Mucosa of descending colon (tissue), 3 donors: ENCODE results near the gene TNFRSF25. TPM values are rescaled to one million over a fixed set of nuclear protein-coding genes. Genes with fewer than 3 reads are reported as not detected.

ENCODE experiments used
- ATAC-seq: fragments of 200-7000 bp; cut with Tn5 transposase; one replicate; pipeline ENCODE4 v1.9.1; 2020; ENCODE audit warnings: mild to moderate bottlenecking, moderate library complexity
- DNase-seq, 3 donors: peaks; one replicate each; pipeline ENCODE4 v3.0.0-alpha.2; 2020
- H3K36me3 ChIP-seq: fragments of 200-600 bp; one replicate; pipeline ENCODE4 v1.8.0; 2021; ENCODE audit warnings: low read depth, mild to moderate bottlenecking
- H3K4me1 ChIP-seq: fragments of 200-600 bp; one replicate; pipeline ENCODE4 v1.8.0; 2021; ENCODE audit warnings: low read depth, mild to moderate bottlenecking
- H3K4me3 ChIP-seq: fragments of 200-600 bp; one replicate; pipeline ENCODE4 v1.8.0; 2021; ENCODE audit warnings: mild to moderate bottlenecking
- H3K9me3 ChIP-seq: fragments of 200-600 bp; one replicate; pipeline ENCODE4 v1.8.0; 2021; ENCODE audit warnings: mild to moderate bottlenecking
- intact Hi-C, 2 donors: fragments of 100-400 bp; cut with DNase I in 1 of 2; cut with micrococcal nuclease in 1 of 2; formaldehyde crosslinking; loops; one replicate each; pipeline versions ENCODE4 v1.11.0 to v1.11.1; 2022; cut with DNase I, micrococcal nuclease
- total RNA-seq, 3 donors: library from RNA; stranded (reverse); fragmentation: NEBNext Ultra II Directional in 2 of 3; extraction: Animal tissue kit (Norgen Biotek cat#: 25700) in 2 of 3; gene quantifications; one replicate each; pipeline versions ENCODE4 v1.2.1 to v1.2.4, GENCODE V29; 2021 to 2023
- TF ChIP-seq, protein P1 (sequence below): fragments of 200-600 bp; IDR thresholded peaks from one replicate; pipeline ENCODE4 v1.8.0; 2022; ENCODE audit warnings: antibody characterized with exemption, mild to moderate bottlenecking
- donor health status: DM: no; HTN: no; CAD: no; lungs with moderate emphysema.
- donor health status: DM: no; HTN: no; CAD: no.
- donor health status: DM: no; HTN: yes; CAD: no.

Gene TNFRSF25
- total RNA-seq, 3 donors from 2014 or later: 18.3 to 45.1 (median 35.3) TPM

DNA sequence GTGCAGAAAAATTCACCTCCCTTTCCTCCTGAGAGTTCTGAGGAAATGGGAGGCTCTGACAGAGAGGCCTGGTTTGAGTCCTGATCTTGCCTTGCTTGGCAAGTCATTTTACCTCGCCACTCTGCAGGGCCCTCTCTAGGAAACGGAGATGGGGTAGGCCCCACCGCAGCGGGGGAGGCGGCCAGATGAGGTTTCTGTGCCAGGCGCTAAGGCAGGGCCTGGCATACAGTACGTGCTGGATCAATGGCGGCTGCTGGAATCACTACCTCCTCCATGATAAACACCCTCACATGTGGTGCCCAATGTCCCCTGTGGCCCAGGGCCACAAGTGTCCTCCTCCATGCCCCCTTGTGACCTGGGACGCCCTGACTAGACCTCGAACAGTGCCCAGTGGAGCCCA lies 26.0 kb upstream of the TNFRSF25 start:
- peaks cover 27% of the 10 kb centered on the region for H3K4me1 ChIP-seq
- no peak overlapping the region for H3K4me3 ChIP-seq
- DNase-seq (no peak), ATAC-seq (no peak)
- TF ChIP-seq, protein P1, sequence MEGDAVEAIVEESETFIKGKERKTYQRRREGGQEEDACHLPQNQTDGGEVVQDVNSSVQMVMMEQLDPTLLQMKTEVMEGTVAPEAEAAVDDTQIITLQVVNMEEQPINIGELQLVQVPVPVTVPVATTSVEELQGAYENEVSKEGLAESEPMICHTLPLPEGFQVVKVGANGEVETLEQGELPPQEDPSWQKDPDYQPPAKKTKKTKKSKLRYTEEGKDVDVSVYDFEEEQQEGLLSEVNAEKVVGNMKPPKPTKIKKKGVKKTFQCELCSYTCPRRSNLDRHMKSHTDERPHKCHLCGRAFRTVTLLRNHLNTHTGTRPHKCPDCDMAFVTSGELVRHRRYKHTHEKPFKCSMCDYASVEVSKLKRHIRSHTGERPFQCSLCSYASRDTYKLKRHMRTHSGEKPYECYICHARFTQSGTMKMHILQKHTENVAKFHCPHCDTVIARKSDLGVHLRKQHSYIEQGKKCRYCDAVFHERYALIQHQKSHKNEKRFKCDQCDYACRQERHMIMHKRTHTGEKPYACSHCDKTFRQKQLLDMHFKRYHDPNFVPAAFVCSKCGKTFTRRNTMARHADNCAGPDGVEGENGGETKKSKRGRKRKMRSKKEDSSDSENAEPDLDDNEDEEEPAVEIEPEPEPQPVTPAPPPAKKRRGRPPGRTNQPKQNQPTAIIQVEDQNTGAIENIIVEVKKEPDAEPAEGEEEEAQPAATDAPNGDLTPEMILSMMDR: no peak
- no peaks in the 10 kb centered on the region for H3K9me3 ChIP-seq
- no peaks in the 10 kb centered on the region for H3K36me3 ChIP-seq
- intact Hi-C loops: no loop called here

DNA sequence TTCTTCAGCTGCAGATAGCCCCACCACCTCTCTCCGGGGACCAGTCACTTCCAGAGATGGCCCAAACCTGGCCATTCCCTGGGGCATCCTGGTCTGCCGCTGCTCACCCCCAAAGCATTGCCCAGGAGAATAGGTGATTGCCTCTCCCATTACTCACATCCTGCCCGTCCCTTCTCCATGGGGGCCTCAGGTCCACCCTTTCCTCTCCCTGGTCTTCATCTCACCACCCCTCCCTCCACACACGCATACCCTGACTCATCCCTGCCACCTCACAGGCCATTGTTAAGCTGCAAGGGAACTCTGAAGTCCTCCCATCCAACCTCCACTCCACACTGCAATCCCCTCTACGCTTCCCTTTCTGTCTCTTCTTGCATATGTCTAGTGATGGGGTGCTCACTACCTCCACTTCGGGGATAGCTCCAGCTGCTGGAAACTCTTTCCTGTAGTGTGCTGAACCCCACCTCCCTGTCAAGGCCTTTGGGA lies 25.5 kb upstream of the TNFRSF25 start, which contains the start of gene PLEKHG5:
TSS of gene PLEKHG5 (minus strand) at position 188 of the 483 bp plus-strand sequence. CDS start 14,096 bp downstream, outside the sequence.
- ATAC-seq: no peak
- H3K36me3 ChIP-seq: no peaks in the 10 kb centered on the region
- H3K9me3 ChIP-seq: no peaks in the 10 kb centered on the region
- intact Hi-C loops: no loop called here
- TF ChIP-seq, protein P1: no peak
- DNase-seq: no peak
- H3K4me1 ChIP-seq: peaks cover 27% of the 10 kb centered on the region
- H3K4me3 ChIP-seq: peak within 1 kb of the TSS; percentile 59

DNA sequence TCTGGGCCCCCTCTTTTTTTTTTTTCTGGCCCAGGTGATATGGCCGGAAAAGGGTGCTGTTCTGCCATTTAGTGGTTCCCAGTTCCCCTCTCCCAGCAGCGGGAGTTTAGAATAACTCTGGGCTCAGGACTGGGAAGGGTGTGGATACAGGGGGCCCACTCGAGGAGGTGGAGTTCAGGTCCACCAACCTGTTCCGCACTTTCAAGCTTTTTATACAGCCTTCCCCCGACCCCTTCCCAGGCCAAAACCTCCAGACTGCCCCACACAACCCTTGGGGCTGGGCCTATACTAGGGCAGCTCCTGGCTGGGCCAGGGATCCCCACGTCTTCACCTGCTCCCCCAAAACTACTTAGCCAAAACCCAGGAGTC lies 25.1 kb upstream of the TNFRSF25 start:
- intact Hi-C loops: no loop called here
- H3K4me1 ChIP-seq: peaks cover 29% of the 10 kb centered on the region

DNA sequence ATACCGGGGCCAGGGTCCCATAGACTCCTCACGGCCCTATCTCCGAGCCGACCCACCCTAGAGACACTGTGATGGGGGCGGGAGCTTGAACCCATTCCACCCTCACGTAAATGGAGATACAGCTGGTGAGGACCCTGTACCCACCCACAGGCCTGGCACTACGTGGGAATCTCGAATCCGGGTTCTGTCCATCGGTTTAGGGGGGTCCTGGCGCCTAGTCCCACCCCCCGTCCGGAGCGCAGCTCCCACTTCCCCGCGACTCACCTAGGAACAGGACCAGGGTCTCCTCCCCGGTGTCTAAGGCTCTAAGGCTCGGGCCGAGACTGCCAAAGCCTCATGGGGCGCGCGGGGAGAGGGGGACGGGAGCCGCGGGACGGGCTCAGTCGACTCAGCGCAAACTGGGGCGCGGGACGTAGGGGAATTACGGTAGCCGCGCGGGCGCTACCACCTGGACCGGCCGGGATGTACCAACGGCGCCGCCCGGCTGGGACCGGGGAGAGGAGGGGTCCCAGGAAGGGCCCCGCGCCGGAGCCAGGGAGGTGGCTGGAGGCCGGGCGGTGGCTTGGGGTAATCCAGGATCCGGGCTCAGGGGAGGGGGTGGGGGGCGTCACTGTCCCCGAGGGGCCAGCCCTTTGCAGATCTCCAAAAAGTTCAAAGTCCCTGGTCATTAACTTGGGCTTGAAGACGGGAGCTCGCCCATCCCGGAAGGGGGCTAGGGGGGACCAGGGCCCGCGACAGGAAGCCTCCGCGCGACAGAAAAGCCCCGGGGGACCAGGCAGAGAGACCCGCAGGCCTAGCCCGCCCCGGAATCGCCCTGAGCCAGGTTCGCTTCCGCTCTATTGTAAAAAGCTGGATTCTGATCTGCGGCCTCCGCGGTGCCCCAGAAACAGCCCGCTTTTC lies 24.5 kb upstream of the TNFRSF25 start:
- DNase-seq: peak; percentile 81 to 89 (median 85)
- intact Hi-C loops: no loop called here
- Histone ChIP-seq H3K36me3 (no peaks in the 10 kb centered on the region), H3K4me1 (peaks cover 32% of the 10 kb centered on the region), H3K4me3 (peak overlapping the region; percentile 59), H3K9me3 (no peaks in the 10 kb centered on the region)
- TF ChIP-seq, protein P1: no peak
- peak; percentile 84 for ATAC-seq

More for the DNA sequence above, 25.1 kb upstream of the TNFRSF25 start:
- TF ChIP-seq, protein P1: no peak
- DNase-seq: no peak
- Histone ChIP-seq H3K4me3 (peak overlapping the region; percentile 59), H3K36me3 (no peaks in the 10 kb centered on the region), H3K9me3 (no peaks in the 10 kb centered on the region)
- ATAC-seq: no peak

DNA sequence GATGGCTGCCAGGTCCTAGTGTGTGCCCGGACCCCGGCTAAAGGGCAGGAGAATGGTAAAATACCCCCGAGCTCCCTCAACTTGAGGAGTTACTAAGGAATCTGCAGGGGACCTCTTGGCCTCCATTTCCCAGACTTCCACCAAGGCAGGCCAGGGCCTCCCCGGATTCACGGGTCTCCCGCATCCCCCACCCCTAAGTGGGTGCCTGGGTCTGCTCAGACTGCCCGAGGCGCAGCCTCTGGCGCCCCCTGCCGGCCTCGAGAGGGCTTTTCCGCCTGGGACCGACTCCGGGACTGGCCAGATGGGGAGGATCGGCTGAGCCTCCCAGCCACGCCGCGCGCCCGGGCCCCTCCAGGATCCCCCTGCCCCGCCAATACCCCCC lies 23.8 kb upstream of the TNFRSF25 start:
- Histone ChIP-seq H3K4me3 (peak overlapping the region; percentile 59), H3K9me3 (no peaks in the 10 kb centered on the region), H3K4me1 (peaks cover 32% of the 10 kb centered on the region), H3K36me3 (no peaks in the 10 kb centered on the region)
- intact Hi-C loops: no loop called here
- DNase-seq: peak; percentile 80 to 87 (median 83)
- TF ChIP-seq, protein P1: peak; percentile 94
- ATAC-seq: peak; percentile 81
